ENCODE data around the gene FAM89B.
A peak's percentile ranks its signal among the peaks of the same experiment; 100 is the strongest.

FAM89B gene

DNA sequence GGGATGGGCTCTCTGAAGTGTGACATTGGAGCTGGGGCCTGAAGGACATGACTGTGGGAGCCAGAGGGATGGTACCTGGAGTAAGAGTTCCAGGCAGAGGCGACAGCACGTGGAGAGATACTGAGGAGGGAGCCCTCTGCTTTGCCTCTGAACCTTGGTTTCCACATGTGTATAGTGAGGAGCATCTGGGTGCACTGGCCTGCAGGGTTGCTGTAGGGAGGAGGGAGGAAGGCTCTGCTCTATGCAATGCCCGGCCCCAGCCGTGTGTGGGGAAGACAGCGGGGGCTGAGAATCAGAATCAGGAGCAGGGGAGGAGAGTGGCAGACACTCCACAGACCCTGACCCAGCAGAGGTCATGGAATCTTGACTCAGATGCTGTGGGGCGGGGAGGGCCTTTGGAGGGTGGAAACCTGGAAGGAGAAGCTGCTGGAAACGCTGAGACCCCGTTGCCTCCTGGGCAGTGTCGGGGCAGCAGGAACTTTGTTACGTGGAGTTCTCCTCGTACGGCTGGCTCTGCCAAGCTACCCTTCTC lies 43.5 kb upstream of the FAM89B start:
- TF ChIP-seq, protein P1, sequence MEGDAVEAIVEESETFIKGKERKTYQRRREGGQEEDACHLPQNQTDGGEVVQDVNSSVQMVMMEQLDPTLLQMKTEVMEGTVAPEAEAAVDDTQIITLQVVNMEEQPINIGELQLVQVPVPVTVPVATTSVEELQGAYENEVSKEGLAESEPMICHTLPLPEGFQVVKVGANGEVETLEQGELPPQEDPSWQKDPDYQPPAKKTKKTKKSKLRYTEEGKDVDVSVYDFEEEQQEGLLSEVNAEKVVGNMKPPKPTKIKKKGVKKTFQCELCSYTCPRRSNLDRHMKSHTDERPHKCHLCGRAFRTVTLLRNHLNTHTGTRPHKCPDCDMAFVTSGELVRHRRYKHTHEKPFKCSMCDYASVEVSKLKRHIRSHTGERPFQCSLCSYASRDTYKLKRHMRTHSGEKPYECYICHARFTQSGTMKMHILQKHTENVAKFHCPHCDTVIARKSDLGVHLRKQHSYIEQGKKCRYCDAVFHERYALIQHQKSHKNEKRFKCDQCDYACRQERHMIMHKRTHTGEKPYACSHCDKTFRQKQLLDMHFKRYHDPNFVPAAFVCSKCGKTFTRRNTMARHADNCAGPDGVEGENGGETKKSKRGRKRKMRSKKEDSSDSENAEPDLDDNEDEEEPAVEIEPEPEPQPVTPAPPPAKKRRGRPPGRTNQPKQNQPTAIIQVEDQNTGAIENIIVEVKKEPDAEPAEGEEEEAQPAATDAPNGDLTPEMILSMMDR (IDR thresholded peaks at IDR 0.05; ENCODE audit: insufficient read depth, low read depth, low read length, missing control alignments), result no peak
- no peak overlapping the region for H3K4me3 ChIP-seq (ENCODE audit: low read length)
- no peak for DNase-seq (ENCODE audit: low read depth)

- H3K4me3 ChIP-seq (ENCODE audit: low read length), result no peak overlapping the region
- TF ChIP-seq, protein P1 (IDR thresholded peaks at IDR 0.05; ENCODE audit: insufficient read depth, low read depth, low read length, missing control alignments), result no peak
- no peak for DNase-seq (ENCODE audit: low read depth)
Measured at GRCh38 chr11:65529475-65530156, 42.7 kb upstream of the FAM89B start.

- DNase-seq (ENCODE audit: low read depth), result no peak
Measured at GRCh38 chr11:65530157-65530496, 42.2 kb upstream of the FAM89B start.

GRCh38 chr11:65532388-65533064 lies 39.8 kb upstream of the FAM89B start:
- no peak for DNase-seq (ENCODE audit: low read depth)
- H3K4me3 ChIP-seq (ENCODE audit: low read length), result no peak overlapping the region
- TF ChIP-seq, protein P1 (IDR thresholded peaks at IDR 0.05; ENCODE audit: insufficient read depth, low read depth, low read length, missing control alignments), result no peak

More at GRCh38 chr11:65530157-65530496, 42.2 kb upstream of the FAM89B start:
- H3K4me3 ChIP-seq (ENCODE audit: low read length), result no peak overlapping the region
- TF ChIP-seq, protein P1 (IDR thresholded peaks at IDR 0.05; ENCODE audit: insufficient read depth, low read depth, low read length, missing control alignments), result peak; percentile 32

DNA sequence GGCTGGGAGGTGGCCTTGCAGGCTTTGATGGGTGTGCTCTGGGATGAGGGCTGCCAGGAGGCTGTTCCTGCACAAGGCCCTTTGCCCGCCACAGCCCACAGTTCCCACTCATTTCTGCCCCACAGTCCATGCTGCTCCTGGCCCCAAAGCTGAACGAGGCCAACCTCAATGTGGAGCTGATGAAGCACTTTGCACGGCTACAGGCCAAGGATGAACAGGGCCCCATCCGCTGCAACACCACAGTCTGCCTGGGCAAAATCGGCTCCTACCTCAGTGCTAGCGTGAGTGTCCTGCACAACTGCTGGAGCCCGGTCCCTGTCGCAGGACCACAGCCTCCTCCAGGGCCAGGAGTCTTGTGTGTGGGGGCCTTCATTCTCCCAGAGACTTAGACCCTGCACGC lies 37.2 kb upstream of the FAM89B start:
- TF ChIP-seq, protein P1 (IDR thresholded peaks at IDR 0.05; ENCODE audit: insufficient read depth, low read depth, low read length, missing control alignments), result no peak
- H3K4me3 ChIP-seq (ENCODE audit: low read length), result no peak overlapping the region
- DNase-seq (ENCODE audit: low read depth), result no peak

- TF ChIP-seq, protein P1 (IDR thresholded peaks at IDR 0.05; ENCODE audit: insufficient read depth, low read depth, low read length, missing control alignments), result no peak
- DNase-seq (ENCODE audit: low read depth), result no peak
- no peak overlapping the region for H3K4me3 ChIP-seq (ENCODE audit: low read length)
Measured at GRCh38 chr11:65536412-65537295, 35.7 kb upstream of the FAM89B start.

All from epithelial cell of esophagus (primary cell).